HEK293 (cell line): ENCODE data around the gene BHMT.

Experiments used
- CTCF ChIA-PET: fragments of 350-600 bp; formaldehyde crosslinking; extraction: SDS; loops from one replicate; lab custom pipeline; 2021; ENCODE audit warnings: antibody characterized with exemption; lab: Yijun Ruan, JAX
- POLR2A ChIA-PET: fragments of 300-600 bp; formaldehyde crosslinking; extraction: SDS; loops from one replicate; lab custom pipeline; 2020; ENCODE audit warnings: antibody characterized with exemption, inconsistent platforms; lab: Yijun Ruan, JAX
- H3K27ac ChIP-seq: fragments of 200-500 bp; sonication (Bioruptor generic); 2 replicates; pipeline ENCODE4 v1.5.1; 2014; ENCODE audit warnings: low read depth, low read length, control low read depth, inconsistent platforms; ENCODE audit errors: extremely low read depth
- H3K36me3 ChIP-seq, 2 experiments: fragments of 200-500 bp in 1 of 2; sonication (Bioruptor generic) in 1 of 2; 1 replicate in 1 of 2; 2 replicates in 1 of 2; pipeline ENCODE4 v1.5.1; 2014 to 2017; ENCODE audit warnings: inconsistent platforms in 2 of 2, low read length in 2 of 2; ENCODE audit not compliant: control insufficient read depth in 2 of 2, insufficient read depth in 1 of 2
- H3K4me1 ChIP-seq: fragments of 200-500 bp; sonication (Bioruptor generic); 2 replicates; pipeline ENCODE4 v1.5.1; 2014; ENCODE audit warnings: mild to moderate bottlenecking, low read length, inconsistent platforms; ENCODE audit not compliant: control insufficient read depth, insufficient read depth
- H3K4me3 ChIP-seq: 2 replicates; pipeline ENCODE4 v1.5.1; 2011; ENCODE audit warnings: low read depth, mild to moderate bottlenecking, control low read depth, low read length, moderate library complexity
- H3K9me3 ChIP-seq: fragments of 200-500 bp; sonication (Bioruptor generic); 2 replicates; pipeline ENCODE4 v1.5.1; 2014; ENCODE audit warnings: low read depth, low read length, inconsistent platforms; ENCODE audit not compliant: control insufficient read depth, insufficient read depth
- CTCF ChIP-seq: fragments of 450-650 bp; formaldehyde crosslinking; IDR thresholded peaks from 2 replicates; pipeline ENCODE4 v1.5.1; 2016; ENCODE audit warnings: missing biosample characterization, missing genetic modification characterization
- OVOL3 ChIP-seq: fragments of 450-650 bp; formaldehyde crosslinking; IDR thresholded peaks from 2 replicates; pipeline ENCODE4 v1.5.1; 2016; ENCODE audit warnings: missing biosample characterization, missing genetic modification characterization
- PATZ1 ChIP-seq: fragments of 450-650 bp; formaldehyde crosslinking; IDR thresholded peaks from 2 replicates; pipeline ENCODE4 v1.5.1; 2016; ENCODE audit warnings: missing biosample characterization, missing genetic modification characterization
- PRDM10 ChIP-seq: fragments of 450-650 bp; formaldehyde crosslinking; IDR thresholded peaks from 2 replicates; pipeline ENCODE4 v1.5.1; 2016; ENCODE audit warnings: missing biosample characterization, missing genetic modification characterization
- RBAK ChIP-seq: fragments of 450-650 bp; formaldehyde crosslinking; IDR thresholded peaks from 2 replicates; pipeline ENCODE4 v1.5.1; 2016; ENCODE audit warnings: missing biosample characterization, missing genetic modification characterization
- ZBTB6 ChIP-seq: fragments of 450-650 bp; formaldehyde crosslinking; IDR thresholded peaks from 2 replicates; pipeline ENCODE4 v1.5.1; 2017; ENCODE audit warnings: missing biosample characterization, missing genetic modification characterization
- ZNF18 ChIP-seq: fragments of 450-650 bp; formaldehyde crosslinking; IDR thresholded peaks from 2 replicates; pipeline ENCODE4 v1.5.1; 2016; ENCODE audit warnings: missing biosample characterization, missing genetic modification characterization
- ZNF26 ChIP-seq: fragments of 450-650 bp; formaldehyde crosslinking; IDR thresholded peaks from 2 replicates; pipeline ENCODE4 v1.5.1; 2016; ENCODE audit warnings: missing biosample characterization, missing genetic modification characterization
- ZNF366 ChIP-seq: fragments of 450-650 bp; formaldehyde crosslinking; conservative IDR thresholded peaks from 2 replicates; pipeline ENCODE4 v1.5.1; 2016; ENCODE audit warnings: missing biosample characterization, missing genetic modification characterization
- ZNF488 ChIP-seq: fragments of 450-650 bp; formaldehyde crosslinking; IDR thresholded peaks from 2 replicates; pipeline ENCODE4 v1.5.1; 2016; ENCODE audit warnings: missing biosample characterization, missing genetic modification characterization
- ZNF596 ChIP-seq: fragments of 450-650 bp; IDR thresholded peaks from 2 replicates; pipeline ENCODE4 v1.5.0; 2018; ENCODE audit warnings: missing biosample characterization, mild to moderate bottlenecking, missing genetic modification characterization, moderate library complexity
- ZNF623 ChIP-seq: fragments of 450-650 bp; formaldehyde crosslinking; IDR thresholded peaks from 2 replicates; pipeline ENCODE4 v1.5.1; 2016; ENCODE audit warnings: missing biosample characterization, missing genetic modification characterization
- ZNF704 ChIP-seq: fragments of 450-650 bp; formaldehyde crosslinking; IDR thresholded peaks from 2 replicates; pipeline ENCODE4 v1.5.1; 2016; ENCODE audit warnings: missing biosample characterization, missing genetic modification characterization

BHMT gene

GRCh38 chr5:79172269-79172668 is 60.7 kb downstream of the BHMT start:
- no peak overlapping the region for H3K4me3 ChIP-seq
- no peak for TF ChIP-seq ZBTB6 (tag by site-specific recombination)
- no peak for TF ChIP-seq PATZ1 (tag by site-specific recombination)
- no peak for TF ChIP-seq RBAK (tag by site-specific recombination)
- TF ChIP-seq OVOL3 (tag by site-specific recombination), result no peak
- no peak for TF ChIP-seq ZNF623 (tag by site-specific recombination)
- TF ChIP-seq ZNF704, result no peak
- TF ChIP-seq ZNF488, result no peak
- no peak for TF ChIP-seq ZNF596
- TF ChIP-seq PRDM10, result no peak
- TF ChIP-seq ZNF366 (tag by site-specific recombination), result no peak
- TF ChIP-seq ZNF26 (tag by site-specific recombination), result no peak
- no peak for TF ChIP-seq CTCF
- TF ChIP-seq ZNF18 (tag by site-specific recombination), result no peak
- no peaks in the 10 kb centered on the region for H3K36me3 ChIP-seq
- no peaks in the 10 kb centered on the region for H3K9me3 ChIP-seq
- ChIA-PET POLR2A (no interaction called here), CTCF (interaction anchor here (1.1 kb wide), 1 partner anchor 147 kb away, joined by 3 read pairs; no protein-coding TSS in a partner anchor)
- no peaks in the 10 kb centered on the region for H3K4me1 ChIP-seq
- H3K27ac ChIP-seq, result no peak overlapping the region
